ENCODE measurements around the gene ZNF879.

Gene ZNF879

GRCh38 chr5:179060116-179061008, 36.8 kb downstream of the ZNF879 start, which contains the start of gene ZNF354C:
ZNF354C (plus strand) TSS chr5:179060373; CDS start chr5:179062069, 1,696 bp downstream.
- ChIA-PET POLR2A (interaction anchor here (0.6 to 1.5 kb wide), 9 partner anchors 11 to 827 kb away, joined by 3 to 7 read pairs (median 3); partner anchors contain the start of genes RUFY1, ZNF354A, ZNF354B and ZNF879), CTCF (interaction anchor here (0.6 to 0.7 kb wide), 3 partner anchors 107 to 329 kb away, joined by 3 to 4 read pairs (median 3); partner anchors contain the start of gene ZFP2)
- peak within 1 kb of the TSS; percentile 57 for H3K4me3 ChIP-seq (ENCODE audit: low read depth, low read length)
- H3K27ac ChIP-seq (ENCODE audit: extremely low read depth, low read depth, low read length), result peak within 1 kb of the TSS; percentile 49; the same call in 1 of the 2 replicates
- no peaks in the 10 kb centered on the region; a peak in 1 of 3 replicates for H3K36me3 ChIP-seq (ENCODE audit: control insufficient read depth in 2 of 2, insufficient read depth in 1 of 2, low read length in 2 of 2)
- H3K4me1 ChIP-seq (ENCODE audit: control insufficient read depth, insufficient read depth, low read length), result peaks cover 3% of the 10 kb centered on the region; the same call in 1 of the 2 replicates
- H3K9me3 ChIP-seq (ENCODE audit: control insufficient read depth, insufficient read depth, low read depth, low read length), result peaks cover 4% of the 10 kb centered on the region
- TF ChIP-seq ZSCAN23 (tag by site-specific recombination; IDR thresholded peaks at IDR 0.05) (no peak), ZNF202 (tag by site-specific recombination; IDR thresholded peaks at IDR 0.05; ENCODE audit: borderline replicate concordance) (no peak), RBAK (tag by site-specific recombination; IDR thresholded peaks at IDR 0.05) (no peak), ZNF157 (tag by site-specific recombination; IDR thresholded peaks at IDR 0.05) (no peak), KLF1 (tag by site-specific recombination; IDR thresholded peaks at IDR 0.05) (no peak), ZNF768 (tag by site-specific recombination; IDR thresholded peaks at IDR 0.05) (no peak), ZNF518A (tag by site-specific recombination; conservative IDR thresholded peaks at IDR 0.05; ENCODE audit: low read depth) (peak; percentile 65), ZSCAN16 (tag by site-specific recombination; IDR thresholded peaks at IDR 0.05) (no peak), ZNF426 (tag by site-specific recombination; IDR thresholded peaks at IDR 0.05) (no peak), ZNF394 (tag by site-specific recombination; IDR thresholded peaks at IDR 0.05; ENCODE audit: borderline replicate concordance) (no peak), AEBP2 (tag by site-specific recombination; IDR thresholded peaks at IDR 0.05; ENCODE audit: borderline replicate concordance) (no peak), ZNF660 (tag by site-specific recombination; IDR thresholded peaks at IDR 0.05) (no peak), BCL11A (tag by site-specific recombination; IDR thresholded peaks at IDR 0.05; ENCODE audit: low read depth) (no peak), ZBTB48 (tag by site-specific recombination; IDR thresholded peaks at IDR 0.05) (no peak), ZNF747 (tag by site-specific recombination; IDR thresholded peaks at IDR 0.05) (no peak), HIC1 (tag by site-specific recombination; IDR thresholded peaks at IDR 0.05) (no peak), ZNF350 (tag by site-specific recombination; IDR thresholded peaks at IDR 0.05) (no peak), ZNF561 (tag by site-specific recombination; IDR thresholded peaks at IDR 0.05; ENCODE audit: borderline replicate concordance) (no peak), ZNF302 (tag by site-specific recombination; IDR thresholded peaks at IDR 0.05; ENCODE audit: low read depth) (no peak), ZNF830 (tag by site-specific recombination; IDR thresholded peaks at IDR 0.05; ENCODE audit: low read depth) (no peak), ZEB2 (tag by site-specific recombination; IDR thresholded peaks at IDR 0.05) (no peak), ZNF629 (tag by site-specific recombination; IDR thresholded peaks at IDR 0.05) (no peak), ZNF239 (tag by site-specific recombination; IDR thresholded peaks at IDR 0.05) (no peak), ZNF133 (tag by site-specific recombination; IDR thresholded peaks at IDR 0.05) (no peak), ZNF416 (tag by site-specific recombination; IDR thresholded peaks at IDR 0.05) (no peak), SCRT1 (tag by site-specific recombination; IDR thresholded peaks at IDR 0.05; ENCODE audit: borderline replicate concordance) (no peak), ZNF10 (tag by site-specific recombination; IDR thresholded peaks at IDR 0.05) (no peak), BCL6B (tag by site-specific recombination; IDR thresholded peaks at IDR 0.05) (no peak)

All from HEK293 (cell line).